SKM-1 (cell line): ENCODE results near the gene RCC1.
"Not testable (repeated sequence)": the region's sequence is repeated elsewhere in the genome, so short reads cannot be mapped to it uniquely, and the experiment has no call there.

ENCODE experiments used
- DNase-seq: peaks from one replicate; lab custom pipeline; 2025; ENCODE audit not compliant: unreplicated experiment; lab: John Stamatoyannopoulos, UW

The RCC1 gene, protein sequence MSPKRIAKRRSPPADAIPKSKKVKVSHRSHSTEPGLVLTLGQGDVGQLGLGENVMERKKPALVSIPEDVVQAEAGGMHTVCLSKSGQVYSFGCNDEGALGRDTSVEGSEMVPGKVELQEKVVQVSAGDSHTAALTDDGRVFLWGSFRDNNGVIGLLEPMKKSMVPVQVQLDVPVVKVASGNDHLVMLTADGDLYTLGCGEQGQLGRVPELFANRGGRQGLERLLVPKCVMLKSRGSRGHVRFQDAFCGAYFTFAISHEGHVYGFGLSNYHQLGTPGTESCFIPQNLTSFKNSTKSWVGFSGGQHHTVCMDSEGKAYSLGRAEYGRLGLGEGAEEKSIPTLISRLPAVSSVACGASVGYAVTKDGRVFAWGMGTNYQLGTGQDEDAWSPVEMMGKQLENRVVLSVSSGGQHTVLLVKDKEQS

DNA sequence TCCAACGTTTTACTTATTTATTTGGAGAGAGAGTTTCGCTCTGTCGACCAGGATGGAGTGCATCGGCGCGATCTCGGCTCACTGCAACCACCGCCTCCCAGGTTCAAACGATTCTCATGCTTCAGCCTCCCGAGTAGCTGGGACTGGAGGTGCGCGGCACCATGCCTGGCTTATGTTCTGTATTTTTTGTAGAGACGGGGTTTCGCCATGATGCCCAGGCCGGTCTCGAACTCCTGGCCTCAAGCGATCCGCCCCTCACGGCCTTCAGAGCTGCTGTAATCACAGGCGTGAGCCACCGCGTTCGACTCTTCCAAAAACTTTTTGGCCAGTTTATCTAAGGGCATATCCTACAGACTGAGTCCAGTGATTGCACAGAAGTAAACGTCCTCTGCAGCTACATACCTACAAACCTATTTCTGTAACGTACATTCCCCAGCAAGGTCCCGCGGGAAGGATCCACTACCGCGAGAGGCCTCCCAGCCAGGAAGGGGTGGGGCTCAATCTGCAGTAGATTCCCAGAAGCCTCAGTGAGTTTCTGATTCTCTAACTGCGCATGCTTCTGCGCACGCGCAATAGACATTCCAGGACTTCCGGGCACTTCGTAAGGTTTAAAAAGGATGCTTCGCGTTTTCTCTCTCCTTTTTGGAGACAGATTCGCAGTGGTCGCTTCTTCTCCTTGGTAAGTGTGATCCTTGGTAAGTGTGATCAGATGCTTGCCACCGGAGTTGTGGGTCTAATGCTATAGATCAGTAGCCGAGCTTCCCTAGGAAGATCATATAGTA is at the start of gene RCC1:
Gene RCC1, plus strand, starts transcription at position 638 of the 782 bp plus-strand sequence. CDS start 23,824 bp downstream, outside the sequence.
- DNase-seq = peak; percentile 97

DNA sequence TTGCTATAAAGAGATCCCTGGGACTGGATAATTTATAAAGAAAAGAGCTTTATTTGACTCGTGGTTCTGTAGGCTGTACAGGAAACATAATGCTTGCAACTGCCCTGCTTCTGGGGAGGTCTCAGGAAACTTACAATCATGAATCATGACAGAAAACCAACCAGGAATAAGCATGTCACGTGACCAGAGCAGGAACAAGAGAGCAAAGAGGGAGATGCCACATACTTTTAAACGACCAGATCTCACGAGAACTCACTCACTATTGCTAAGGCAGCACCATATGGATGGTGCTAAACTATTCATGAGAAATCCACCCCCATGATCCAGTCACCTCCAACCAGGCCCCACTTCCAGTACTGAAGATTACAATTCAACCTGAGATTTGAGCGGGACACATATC is 49.8 kb upstream of the RCC1 start:
- DNase-seq = no peak

DNA sequence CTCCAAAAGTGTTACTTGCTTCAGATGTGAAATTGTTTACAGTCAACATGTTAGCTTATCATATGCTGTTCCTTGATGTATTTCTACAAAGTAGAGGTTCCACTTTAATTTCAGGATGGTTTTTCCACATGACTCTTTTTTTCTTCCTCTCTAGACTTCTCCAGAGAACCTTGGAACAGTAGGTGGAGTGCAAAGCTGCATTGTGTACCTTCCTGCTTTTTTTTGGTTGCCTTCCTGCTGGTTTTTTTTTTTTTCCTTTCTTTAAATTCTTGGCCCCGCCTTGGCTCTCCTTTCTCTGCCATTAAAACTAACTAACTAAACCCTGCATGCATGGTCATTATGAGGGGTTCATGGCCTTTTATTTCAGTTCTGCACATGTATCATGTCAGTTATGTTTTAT is 48.2 kb upstream of the RCC1 start:
- no peak for DNase-seq

DNA sequence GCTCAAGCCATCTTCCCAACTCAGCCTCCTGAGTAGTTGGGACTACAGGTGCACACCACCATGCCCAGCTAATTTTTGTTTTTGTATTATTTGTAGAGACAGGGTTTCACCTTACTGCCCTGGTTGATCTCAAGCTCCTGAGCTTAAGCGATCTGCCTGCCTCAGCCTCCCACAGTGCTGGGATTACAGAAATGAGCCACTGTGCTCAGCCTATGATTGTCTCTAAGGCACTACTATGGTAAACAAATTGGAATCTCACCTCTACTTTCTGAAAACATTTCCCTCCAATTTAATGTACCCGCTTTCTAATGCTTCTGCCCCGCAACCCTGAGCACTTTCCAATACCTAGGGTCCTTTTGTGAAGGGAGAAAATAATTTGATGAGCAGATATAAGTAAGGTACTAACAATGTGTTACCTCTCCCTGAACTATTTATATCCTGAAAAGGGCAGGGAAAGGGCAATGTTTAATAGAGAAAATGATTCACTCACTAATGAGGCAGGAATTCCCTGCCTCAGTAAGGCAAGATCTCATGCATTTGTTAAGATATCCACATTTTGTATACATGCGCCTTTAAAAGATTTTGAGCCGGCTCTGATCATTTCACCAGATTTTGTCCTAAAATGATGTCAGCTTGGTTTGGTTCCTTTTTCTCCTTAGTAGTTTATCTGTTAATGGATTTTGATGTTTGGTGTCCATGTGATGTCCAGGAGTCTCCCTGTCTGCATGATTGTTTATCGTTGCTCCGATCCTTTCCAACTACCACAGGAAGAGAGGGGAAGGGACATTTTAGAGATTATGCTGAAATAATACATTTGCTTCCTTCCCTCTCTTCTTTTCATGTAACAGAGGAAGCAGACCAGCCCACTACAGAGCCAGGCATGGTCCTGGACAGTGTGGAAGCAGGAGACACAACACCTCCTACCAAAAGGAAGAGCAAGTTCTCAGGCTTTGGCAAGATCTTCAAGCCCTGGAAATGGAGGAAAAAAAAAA is 47.3 kb upstream of the RCC1 start:
- no peak for DNase-seq

DNA sequence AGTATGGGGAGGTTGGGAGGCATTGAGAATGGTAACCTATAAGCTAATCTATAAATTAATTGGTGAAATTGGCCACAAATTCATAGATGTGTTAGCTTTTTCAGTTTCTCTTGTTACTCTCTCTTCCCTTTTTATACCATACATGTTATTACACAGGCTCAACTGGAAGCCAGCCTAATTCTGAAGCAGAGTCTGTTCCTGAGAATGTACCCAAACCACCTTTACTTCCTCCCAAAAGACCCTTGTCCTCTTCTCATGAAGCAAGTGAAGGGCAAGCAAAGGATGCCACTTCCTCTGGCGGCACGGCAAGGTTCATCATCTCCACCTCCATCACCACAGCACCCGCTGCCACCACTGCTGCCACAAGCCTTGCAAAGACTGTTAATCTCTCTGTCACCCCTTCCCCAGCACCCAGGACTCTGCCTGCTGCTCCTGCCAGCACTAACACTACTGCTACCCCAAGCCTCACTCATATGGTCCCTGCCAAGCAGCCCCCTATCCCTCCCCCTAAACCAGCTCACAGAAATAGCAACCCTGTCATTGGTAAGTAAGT is 39.5 kb upstream of the RCC1 start:
- no peak for DNase-seq

DNA sequence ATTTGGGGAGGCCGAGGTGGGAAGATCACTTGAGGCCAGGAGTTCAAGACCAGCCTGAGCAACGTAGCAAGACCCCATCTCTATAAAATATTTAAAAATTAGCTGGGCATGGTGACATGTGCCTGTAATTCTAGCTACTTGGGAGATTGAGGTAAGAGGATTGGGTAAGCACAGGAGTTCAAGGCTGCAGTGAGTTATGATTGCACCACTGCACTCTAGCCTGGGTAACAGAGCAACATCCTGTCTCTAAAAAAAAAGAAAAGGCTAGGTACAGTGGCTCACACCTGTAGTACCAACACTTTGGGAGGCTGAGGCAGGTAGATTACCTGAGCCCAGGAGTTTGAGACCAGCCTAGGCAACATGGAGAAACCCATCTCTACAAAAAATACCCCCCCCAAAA is 35.7 kb upstream of the RCC1 start:
- no peak for DNase-seq

DNA sequence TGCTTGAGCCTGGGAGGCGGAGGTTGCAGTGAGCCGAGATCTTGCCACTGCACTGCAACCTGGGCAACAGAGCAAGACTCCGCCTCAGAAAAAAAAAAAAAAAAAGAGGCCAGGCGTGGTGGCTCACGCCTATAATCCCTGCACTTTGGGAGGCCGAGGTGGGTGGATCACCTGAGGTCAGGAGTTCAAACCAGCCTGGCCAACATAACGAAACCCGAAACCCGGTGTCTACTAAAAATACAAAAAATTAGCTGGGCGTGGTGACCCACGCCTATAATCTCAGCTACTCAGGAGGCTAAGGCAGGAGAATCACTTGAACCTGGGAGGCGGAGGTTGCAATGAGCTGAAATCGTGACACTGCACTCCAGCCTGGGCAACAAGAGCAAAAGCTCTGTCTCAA is 26.3 kb upstream of the RCC1 start:
- DNase-seq = not testable (repeated sequence)

DNA sequence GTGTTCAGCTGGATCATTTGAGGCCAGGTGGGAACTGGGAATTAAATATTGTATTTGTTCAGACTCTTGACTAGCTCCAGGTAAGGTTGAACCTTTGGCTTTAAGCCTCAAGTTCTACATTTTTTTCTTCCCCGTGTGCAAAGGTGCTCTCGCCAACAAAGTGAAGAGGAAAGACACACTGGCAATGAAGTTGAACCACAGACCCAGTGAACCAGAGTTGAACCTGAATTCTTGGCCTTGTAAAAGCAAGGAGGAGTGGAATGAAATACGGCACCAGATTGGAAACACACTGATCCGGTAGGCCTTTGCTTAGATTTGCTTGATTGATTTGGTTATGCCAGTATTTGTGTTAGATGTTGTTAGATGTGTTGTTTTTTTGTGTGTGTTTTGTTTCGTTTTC is 25.5 kb upstream of the RCC1 start:
- no peak for DNase-seq

DNA sequence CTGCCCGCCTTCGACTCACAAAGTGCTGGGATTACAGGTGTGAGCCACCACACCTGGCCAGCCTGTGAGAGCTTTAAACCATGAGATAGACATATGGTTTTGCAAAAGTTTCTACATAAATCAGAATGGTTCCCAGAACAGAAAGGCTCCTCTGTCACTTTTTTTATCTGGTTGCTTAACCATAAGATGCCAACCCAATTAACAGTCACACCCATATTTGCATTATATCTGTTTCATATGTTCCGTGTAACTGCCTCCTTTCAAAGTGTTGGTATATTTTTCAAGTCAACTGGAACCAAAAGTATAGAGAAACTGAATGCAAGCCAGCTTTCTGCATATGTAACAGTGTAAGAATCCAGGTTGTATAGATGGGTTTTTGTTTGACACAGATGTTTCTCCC is 23.7 kb upstream of the RCC1 start:
- no peak for DNase-seq

DNA sequence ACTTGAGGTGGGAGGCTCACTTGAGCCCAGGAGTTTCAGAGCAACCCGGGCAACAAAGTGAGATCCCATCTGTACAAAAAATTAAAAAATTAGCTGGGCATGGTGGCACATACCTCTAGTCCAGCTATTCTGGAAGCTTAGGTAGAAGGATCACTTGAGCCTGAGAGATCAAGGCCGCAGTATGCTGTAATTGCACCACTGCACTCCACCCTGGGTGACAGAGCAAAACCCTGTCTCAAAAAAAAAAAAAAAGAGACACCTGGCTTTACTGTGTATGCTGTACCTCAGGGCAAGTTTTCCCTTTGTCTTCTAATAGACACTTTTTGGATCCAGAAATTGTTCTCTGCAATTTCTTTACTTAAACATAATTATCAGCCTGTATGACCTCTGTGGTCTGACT is 23.1 kb upstream of the RCC1 start:
- no peak for DNase-seq

DNA sequence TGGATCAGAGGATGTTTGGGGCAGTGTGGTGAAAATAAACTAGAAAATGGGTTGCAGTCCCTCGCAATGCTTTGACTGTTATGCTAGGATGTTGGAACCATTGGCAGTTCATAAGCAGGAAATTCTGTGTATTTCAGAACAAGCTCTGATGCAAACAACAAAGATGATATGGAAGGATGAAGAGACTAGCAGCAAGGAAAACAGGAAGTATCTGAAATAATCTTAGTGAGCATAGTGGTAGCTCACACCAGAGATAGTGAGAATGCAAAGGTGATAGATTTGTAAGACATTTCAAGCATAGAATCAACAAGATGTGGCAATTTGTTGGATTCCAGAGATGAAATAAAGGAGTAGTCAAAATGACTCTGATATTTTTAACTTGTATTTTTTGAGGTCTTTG is 11.1 kb upstream of the RCC1 start:
- no peak for DNase-seq

DNA sequence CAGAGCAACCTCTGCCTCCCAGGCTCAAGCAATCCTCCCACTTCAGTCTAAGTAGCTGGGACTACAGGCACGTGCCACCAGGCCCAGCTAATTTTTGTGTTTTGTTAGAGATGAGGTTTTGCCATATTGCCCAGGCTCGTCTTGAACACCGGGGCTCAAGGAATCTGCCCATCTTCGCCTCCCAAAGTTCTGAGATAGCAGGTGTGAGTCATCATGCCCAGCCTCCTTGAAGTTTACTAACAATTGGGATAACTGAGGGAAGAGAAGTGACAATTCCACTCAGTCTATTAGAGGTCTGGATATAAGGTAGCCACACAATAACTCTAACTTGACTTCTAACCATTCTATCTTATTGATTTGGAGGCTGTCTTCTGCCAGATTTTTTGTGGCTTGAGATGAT is 6.3 kb upstream of the RCC1 start:
- DNase-seq = no peak

DNA sequence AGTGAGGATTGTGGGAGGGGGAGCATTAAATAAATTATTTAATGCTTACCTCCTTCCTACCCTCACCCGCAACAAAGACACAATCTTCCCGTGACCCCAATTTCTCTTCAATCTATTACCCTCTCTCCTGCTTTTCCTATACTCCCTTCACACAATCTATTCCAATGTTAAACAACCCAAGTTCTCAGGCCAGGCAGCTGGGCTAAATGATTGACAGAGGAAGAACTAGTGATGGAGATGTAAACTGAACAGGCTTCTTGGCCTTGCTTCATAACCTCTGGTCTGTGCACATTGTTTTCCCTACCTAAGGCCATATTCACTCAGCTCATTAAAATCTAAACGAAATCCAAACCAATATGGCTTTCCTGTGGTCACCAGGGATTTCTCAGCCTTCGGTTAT is 3.9 kb upstream of the RCC1 start:
- DNase-seq = no peak

DNA sequence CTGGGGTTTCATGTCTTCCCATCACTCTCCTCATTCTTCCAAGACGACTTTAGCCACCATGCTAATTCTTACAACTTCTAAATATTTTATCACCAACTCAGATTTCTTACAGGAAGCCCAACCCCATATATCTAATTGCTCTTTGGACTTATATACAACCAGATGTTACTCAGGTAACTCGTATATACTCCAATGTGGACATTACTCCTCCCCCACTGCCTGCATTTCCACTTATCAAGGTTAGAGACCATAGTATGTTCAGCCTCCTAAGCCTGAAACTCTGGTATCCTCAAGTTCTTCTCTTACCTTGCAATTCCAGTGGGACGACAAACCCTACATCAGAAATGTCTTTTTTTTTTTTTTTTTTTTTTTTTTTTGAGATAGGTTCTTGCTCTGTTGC is 2.7 kb upstream of the RCC1 start:
- DNase-seq = no peak

DNA sequence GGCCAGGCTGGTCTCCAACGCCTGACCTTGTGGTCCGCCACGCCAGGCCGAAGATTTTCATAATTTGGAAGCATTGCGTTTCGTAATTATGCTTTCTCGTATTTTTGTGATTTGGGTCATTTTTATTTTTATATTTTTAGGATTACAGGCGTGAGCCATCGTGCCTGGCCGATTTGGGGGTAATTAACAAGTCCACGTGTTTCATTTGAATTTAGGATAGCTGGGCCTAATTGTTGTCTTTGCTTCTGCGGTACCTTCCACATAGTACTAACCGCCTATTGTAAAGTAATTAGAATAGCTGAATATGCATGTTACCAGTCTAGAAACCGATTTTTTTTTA is 1.0 kb downstream of the RCC1 start:
- DNase-seq = no peak

DNA sequence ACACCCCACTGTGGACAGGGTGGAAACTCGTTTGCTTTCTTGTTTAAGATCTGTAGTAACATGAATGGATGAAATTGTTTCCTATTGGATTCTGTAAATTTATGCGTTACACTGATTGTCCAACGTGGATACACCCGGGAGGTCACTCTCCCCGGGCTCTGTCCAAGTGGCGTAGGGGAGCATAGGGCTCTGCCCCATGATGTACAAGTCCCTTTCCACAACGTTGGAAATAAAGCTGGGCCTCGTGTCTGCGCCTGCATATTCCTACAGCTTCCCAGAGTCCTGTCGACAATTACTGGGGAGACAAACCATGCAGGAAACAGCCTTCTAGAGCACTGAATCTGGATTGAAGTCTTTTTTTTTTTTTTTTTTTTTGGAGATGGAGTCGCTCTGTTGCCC is 1.4 kb downstream of the RCC1 start:
- DNase-seq = no peak

DNA sequence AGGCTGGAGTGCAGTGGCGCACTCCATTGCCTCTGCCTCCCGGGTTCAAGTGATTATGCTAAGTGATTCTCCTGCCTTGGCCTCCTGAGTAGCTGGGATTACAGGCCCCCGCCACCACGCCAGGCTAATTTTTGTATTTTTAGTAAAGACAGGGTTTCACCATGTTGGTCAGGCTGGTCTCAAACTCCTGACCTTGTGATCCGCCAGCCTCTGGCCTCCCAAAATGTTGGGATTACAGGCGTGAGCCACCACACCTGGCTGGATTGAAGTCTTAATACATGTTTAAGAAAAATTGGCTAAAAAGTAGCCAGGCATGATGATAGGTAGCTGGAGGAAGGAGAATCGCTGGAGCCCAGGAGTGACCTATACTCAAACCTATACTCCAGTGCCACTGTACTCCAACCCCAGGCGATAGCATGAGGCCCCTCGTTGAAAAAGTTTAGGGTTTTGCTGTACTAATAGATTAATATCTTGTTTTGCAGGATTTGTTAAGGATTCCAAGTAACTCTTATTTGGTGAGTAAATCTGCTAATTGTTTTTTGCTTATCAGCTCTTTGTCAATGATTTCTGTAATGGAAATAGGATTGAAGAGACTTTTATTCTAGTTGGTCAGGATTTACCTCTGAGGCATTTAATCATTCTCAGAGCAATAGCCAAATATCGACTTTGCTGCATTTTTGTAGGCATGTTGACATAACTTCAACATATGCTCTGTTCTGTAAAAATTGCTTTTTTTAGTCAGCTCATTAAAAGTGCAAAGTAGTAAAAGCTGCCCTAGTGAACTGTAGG is 2.0 kb downstream of the RCC1 start:
- DNase-seq = no peak

DNA sequence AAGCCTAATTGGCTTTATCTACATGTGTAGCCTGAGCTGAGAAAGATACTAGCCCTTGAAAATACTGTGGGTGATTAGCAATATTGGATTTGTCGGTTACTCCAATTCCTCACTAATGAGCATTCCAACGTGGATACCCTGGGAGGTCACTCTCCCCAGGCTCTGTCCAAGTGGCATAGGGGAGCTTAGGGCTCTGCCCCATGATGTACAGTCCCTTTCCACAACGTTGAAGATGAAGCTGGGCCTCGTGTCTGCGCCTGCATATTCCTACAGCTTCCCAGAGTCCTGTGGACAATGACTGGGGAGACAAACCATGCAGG is 2.6 kb downstream of the RCC1 start:
- DNase-seq = no peak

DNA sequence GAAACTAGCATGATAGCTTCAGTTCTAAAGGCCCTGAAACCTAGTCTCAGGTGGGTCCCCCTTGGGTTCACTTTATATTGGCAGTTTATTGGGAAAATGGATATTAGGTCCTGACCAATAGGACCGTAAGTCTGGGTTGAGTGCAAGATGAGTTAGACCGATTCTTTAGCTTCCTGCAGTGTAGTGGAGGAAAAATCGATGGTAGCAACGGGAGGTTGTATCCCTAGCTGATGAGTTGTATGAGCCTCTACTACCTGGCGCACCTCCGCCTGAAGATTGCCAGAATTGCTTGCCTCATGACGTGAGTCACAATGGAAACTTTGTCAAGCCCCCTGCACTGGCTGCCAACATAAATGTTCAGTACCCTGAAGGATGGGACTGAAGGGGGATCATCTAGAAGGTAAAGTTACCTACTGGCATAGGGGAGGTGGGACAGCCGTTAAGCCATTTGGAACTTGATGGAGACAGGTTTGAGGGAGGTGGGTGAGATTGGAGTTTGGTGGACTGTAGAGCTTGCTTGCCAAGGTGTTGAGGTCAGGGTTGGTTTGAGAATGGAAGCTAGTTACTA is 3.9 kb downstream of the RCC1 start:
- no peak for DNase-seq
